COLO668 (cell line): ENCODE data around the gene PARP1.

Source experiments
- DNase-seq: peaks from one replicate; lab custom pipeline; 2025; ENCODE audit not compliant: unreplicated experiment; lab: John Stamatoyannopoulos, UW

Gene PARP1

GRCh38 chr1:226382030-226382429 is 25.9 kb downstream of the PARP1 start:
- no peak for DNase-seq

- DNase-seq: no peak
Measured at GRCh38 chr1:226381226-226381998, 26.5 kb downstream of the PARP1 start.

DNA sequence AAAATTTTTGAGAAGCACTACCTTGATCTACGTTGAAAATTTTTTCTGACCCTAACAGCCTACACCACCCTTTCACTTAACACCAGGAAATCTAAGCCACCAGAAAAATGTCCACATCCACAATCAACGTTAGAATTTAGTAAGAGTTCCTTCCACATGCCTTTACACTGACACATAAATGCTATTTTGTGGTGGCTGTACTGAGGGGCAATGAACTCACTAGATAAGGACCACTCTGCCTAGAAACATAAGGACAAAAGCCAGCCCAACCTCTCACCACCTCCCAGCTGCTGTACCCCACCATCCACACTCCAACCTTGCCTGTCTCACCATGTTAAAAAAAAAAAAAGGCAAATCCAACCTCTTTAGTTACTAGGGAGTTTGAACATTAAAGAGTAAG is 29.8 kb downstream of the PARP1 start:
- no peak for DNase-seq

- no peak for DNase-seq
Measured at GRCh38 chr1:226376300-226376699, 31.6 kb downstream of the PARP1 start.

- no peak for DNase-seq
Measured at GRCh38 chr1:226373376-226373775, 34.5 kb downstream of the PARP1 start.

DNA sequence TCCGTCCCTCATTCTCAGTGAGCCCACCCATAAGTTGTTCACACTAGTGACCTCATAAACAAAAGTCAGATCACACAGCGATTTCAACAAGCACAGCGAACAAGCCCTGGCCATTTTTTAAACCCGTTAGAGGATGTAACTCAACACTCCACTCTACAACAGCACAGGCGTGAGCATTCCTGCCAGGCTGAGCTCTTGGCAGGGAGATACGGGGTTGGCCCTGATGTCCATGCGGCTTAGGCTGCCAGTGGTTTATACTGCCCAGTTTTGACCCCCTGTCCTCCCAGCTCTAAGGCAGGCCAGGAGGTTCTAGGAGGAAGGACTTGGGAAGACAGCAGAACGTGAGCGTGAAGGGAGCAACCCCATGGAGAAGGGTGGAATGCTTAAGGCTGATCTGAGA is 35.0 kb downstream of the PARP1 start:
- DNase-seq: no peak

GRCh38 chr1:226371866-226372490 is 35.9 kb downstream of the PARP1 start:
- no peak for DNase-seq

DNA sequence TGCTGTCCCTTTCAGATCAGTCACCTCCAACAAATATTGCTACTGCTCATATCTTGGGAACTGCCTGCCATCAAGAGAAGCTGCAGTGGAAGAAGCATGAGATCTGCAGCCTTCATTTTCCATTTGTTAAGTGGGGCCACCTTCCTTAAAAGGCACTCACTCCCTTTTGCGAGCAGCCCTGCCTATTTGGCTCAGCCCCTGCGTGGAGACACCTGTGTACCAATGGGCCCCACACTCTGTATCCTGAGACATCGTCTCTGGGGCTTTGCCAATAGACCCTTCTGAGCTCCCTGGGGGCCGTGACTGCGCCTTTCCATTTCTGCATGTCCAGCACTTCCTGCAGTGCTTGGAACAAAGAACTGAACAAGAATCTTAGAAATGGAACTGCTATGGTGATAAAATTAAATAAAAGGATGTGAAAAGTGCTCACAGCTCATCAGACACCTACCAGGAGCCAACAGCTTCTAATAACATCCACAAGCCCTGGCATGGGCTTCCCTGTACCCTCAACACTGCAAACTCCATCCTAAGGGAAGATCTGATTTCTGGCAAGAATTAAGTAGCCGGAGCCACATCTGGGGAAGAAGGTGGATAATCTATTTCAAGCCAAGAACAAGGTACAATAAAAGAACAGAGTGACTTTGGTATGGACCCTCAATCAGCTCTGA is 36.7 kb downstream of the PARP1 start:
- no peak for DNase-seq

DNA sequence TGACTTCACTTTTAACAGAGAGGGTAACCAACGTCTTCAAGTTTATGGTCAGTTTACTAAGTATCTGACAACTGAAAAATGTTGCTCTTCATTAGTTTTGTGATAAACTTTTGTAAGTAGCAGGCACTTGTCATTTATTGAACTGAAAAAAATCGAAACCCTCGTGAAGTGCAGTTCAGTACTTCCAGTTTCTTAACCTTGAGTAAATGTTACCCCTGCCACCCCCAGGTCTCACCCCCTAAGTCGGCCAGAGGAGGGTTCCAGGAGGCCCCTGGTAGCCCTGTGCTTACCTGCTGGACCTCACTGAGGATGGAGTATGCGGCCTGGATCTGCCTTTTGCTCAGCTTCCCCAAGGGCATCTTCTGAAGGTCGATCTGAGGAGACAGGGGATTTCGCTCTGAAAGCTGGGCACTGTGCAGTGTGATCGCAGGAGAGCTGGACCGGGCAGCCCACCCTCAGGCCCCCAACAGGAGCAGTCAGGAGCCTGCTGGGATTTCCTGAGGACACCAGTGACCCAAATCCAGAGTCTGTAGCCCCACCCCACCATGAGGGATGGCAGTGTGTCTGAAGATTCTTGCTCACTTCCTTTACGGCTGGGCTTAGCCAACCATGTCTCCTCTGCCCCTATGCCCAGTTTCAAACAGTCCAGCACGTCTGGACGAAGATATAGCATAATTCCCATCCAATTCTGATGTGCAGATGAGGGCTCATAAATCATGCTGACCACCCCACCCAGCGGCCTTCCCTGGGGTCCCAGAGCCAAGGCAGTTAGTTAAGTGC is 37.6 kb downstream of the PARP1 start:
- DNase-seq: no peak

DNA sequence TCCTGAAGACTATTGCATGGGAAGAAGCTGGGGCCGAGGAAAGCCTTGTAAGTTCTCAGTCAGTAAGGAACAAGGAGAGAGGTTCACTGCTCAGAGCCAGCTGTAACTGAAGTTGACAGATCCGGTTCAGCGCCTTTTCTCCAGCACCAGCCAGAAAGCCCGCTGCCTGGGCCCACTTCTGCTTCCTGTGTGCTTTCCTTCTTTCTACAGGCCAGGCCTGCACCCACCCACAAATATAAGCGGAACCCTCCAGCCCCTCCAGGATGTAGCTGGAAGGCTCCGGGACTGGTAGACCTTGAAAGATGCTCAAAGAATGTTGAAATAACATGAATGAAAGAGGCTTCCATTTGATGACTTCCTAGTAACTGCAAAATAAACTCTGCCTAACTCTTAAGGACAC is 38.8 kb downstream of the PARP1 start:
- no peak for DNase-seq

DNA sequence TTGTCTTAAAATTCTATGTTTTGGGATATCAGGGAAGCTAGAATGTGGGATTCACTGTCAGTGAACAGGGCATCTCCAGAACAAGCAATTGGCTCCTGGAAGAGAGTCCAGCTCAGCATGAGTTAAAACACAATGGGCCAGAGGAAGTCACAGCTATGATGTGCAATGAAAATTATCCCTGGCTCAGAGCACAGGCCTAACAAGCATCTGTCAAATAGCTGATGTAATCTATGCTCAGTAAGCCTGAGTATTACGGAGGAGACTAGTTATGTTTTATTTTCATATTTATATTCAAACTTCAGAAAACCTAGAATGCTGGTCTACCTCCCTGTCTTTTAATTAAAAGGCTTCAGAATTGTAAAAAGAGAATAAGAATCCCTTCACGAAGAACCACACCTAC is 41.6 kb downstream of the PARP1 start:
- no peak for DNase-seq

- no peak for DNase-seq
Measured at GRCh38 chr1:226365831-226366231, 42.1 kb downstream of the PARP1 start.

DNA sequence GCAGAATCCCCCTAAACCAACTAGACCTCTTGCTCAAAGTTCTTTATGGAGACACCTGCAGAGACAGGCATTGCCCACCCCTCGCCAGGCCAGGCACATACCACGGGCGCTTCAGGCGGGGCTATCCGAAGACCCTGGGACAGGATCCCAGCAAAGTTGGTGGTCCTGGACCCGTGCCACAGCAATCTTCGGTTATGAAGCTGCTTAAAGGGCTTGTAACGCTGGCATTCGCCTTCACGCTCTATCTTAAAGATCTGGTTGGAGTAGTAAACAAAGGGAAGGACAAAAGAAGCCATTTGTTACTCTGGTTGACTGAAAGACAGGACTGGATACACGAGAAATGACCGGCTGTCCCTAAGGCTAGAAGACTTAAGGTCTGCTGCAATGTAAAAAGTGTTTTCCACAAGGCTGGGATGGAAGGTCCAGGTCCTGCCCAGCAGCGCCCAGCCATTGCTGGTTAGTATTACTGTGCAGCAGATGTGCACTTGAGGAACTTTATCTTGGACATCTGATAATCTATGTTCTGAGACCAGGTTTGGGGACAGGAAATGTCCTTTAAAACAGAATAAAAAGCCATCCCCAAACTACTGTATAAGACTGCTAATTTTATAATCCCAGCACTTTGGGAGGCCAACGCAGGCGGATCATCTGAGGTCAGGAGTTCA is 42.9 kb downstream of the PARP1 start:
- no peak for DNase-seq

DNA sequence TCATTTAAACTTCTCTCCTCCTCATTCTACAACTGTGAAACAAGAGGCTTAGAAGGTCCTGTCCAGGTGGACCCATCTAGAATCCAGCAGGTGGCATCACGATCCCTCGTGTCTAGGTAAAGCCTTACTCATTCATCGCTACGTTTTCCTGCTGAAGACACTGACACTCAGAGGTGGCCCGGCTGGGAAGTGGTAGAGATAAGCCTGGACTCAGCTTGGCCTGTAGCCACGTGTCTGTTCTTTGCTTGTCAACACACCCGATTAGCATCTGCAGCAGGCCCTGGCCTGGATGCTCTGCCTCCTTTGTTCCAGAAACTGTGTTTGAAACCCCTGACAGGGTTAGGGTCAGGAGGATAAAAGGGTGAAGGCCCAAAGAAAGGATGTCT is 43.4 kb downstream of the PARP1 start:
- DNase-seq: no peak

- no peak for DNase-seq
Measured at GRCh38 chr1:226363801-226364513, 43.9 kb downstream of the PARP1 start.

DNA sequence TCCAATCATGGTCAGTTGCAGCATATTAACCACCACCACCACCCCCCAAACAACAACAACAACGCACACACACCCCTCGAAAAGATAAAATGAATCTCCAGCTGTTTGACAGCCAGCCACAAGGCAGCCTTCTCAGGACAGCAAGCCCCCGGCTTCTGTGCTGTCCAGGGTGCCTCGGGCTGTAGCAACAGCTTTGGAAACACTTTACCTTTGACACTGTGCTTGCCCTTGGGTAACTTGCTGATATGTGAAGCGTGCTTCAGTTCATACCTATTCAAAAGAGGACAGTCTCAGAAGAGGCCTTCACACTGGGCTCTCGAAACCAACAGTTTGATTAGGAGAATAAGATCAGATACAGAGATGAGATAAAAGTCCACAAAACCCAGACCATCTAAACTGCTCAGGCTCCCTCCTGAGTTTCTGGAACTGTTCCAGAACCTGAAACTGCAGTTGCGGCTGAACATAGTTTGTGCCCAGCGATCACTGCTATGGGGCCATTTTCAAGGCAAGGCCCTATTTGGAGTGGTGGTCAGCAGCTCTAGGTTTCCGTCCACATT is 44.9 kb downstream of the PARP1 start:
- no peak for DNase-seq

GRCh38 chr1:226362361-226362760 is 45.5 kb downstream of the PARP1 start:
- no peak for DNase-seq

DNA sequence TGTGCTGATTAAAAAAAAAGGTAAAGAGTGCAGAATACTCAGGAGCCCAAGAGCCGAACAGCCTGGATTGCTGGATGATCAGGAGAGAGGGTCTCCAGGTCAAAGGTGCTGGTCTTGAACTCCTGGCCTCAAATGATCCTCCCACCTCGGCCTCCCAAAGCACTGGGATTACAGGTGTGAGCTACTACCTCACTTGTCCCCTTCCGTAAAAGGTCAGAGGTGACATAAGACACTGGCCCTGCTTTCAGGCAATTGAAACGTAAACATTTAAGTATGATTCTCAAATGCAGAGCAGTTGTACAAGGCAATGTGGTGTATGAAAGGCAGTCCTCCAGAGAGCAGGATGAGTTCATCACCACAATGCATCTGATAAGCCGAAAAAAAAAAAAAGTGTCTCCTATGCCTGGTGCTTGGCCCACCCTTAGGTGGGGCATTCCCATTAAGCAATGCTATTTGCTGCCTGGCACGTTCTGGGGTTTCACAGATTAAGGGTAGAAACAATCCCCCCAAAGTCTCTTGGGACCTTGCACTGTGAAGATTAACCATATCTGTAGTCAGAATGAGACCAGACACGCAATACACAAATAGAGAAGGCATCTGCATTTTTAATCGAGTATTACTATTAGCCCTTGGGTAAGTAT is 47.7 kb downstream of the PARP1 start:
- DNase-seq: no peak

DNA sequence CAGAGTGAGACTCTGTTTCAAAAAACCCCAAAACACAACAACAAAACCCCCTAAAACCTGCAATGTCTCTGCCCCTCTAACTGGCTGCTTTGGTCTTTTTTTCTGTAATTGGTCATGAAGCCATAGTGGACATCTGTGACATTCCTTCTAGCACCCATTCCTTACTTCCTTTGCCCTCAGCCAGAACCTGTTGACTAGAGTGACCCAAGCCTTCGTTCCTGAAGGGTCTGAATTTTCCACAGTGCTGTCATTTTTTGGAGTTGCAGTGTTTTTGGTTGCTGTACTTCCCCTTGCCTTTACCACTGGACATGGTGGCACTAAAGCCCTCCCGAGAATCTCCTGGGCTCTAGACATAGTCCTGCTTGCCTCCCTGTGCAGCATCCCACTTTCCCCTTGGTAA is 50.5 kb downstream of the PARP1 start:
- no peak for DNase-seq
